K562 (cell line): ENCODE measurements around the gene SAMD9. TPM values are rescaled to one million over a fixed set of nuclear protein-coding genes. Genes with fewer than 3 reads are reported as not detected.

Source experiments
- ESRRA ChIP-seq: fragments of 450-650 bp; IDR thresholded peaks from 2 replicates; pipeline ENCODE4 v1.6.1; 2014; ENCODE audit warnings: low read depth, mild to moderate bottlenecking, moderate library complexity, borderline replicate concordance
- PTTG1 ChIP-seq: fragments of 450-650 bp; IDR thresholded peaks from 2 replicates; pipeline ENCODE4 v1.6.1; 2016; ENCODE audit warnings: low read depth, mild to moderate bottlenecking, missing genetic modification characterization, missing compliant biosample characterization
- RHOXF2B ChIP-seq: fragments of 250-450 bp; sonication (Bioruptor Pico); conservative IDR thresholded peaks from 2 replicates; pipeline ENCODE4 v1.5.1; 2021
- polyA plus RNA-seq, 8 experiments: library from polyadenylated mRNA; depleted of rRNA in 4 of 8; stranded (reverse) in 5 of 8; unstranded in 3 of 8; fragments of >200 nt; fragmentation: Nextera tagmentation in 2 of 8; fragmentation: Illumina TruSeq in 1 of 8; extraction: Ambion mirVana in 2 of 8; extraction: Trizol in 1 of 8; gene quantifications; 2 replicates each; pipeline versions ENCODE4 v1.2.1 to v1.2.3, GENCODE V29; 2011 to 2014; ENCODE audit warnings: inconsistent platforms in 1 of 8, missing spikeins in 1 of 8
- total RNA-seq, 7 experiments: library from RNA; depleted of rRNA in 6 of 7; stranded (reverse); fragments of >200 nt in 6 of 7; fragmentation: Illumina TruSeq in 2 of 7; extraction: Trizol in 2 of 7; gene quantifications; 2 replicates each; pipeline versions ENCODE4 v1.2.1 to v1.2.3, GENCODE V29; 2011 to 2021; ENCODE audit warnings: low replicate concordance in 1 of 7
- TF ChIP-seq, protein P1 (sequence below), 2 experiments: fragments of 450-650 bp; formaldehyde crosslinking in 1 of 2; IDR thresholded peaks; 2 replicates each; pipeline versions ENCODE4 v1.4.0 to v1.6.1; 2014 to 2020; ENCODE audit warnings: mild to moderate bottlenecking in 2 of 2, borderline replicate concordance in 1 of 2, low read depth in 1 of 2
- TF ChIP-seq, protein P2 (sequence below): sonication (generic); formaldehyde crosslinking; IDR thresholded peaks from 2 replicates; pipeline ENCODE4 v1.9.0; 2022; ENCODE audit warnings: mild to moderate bottlenecking, missing genetic modification reagents
- TF ChIP-seq, protein P3 (sequence below): fragments of 250-450 bp; sonication (Bioruptor Pico); IDR thresholded peaks from 2 replicates; pipeline ENCODE4 v1.4.0; 2020; ENCODE audit warnings: mild to moderate bottlenecking, moderate library complexity

Gene SAMD9
- total and polyA plus RNA-seq, 9 of the 15 experiments (the other 6 are each of a cell fraction or from before 2014, with no cell fraction given): 1.0 to 4.0 (median 1.9) TPM

DNA sequence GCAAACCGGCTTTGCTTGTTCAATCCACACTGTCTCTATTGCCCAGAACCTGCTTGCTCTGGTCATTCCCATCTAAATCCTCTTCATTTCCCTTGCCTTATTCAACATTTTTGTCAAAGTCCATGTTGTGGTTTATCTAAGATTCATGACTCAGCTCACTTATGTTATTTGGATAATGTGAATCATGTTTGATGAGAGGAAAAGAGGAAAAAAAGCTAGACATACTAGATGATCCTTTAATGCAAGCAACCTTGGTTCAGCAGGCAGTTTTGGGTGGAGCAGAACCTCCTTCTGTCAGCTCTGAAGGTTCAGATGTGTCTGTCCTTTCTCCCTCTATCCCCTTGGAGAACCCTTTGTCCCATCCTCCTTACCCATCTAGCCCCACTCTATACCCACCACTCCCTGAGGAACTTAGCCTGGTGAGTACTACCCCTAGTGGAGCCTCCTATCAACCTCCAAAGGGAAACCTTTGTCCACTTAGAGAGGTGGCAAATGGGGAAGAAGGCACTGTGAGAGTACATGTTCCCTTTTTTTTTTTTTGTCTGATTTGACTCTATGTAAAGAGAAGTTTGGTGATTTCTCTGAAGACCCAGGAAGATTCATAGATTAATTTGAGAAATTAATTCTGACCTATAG, 32.5 kb upstream of the SAMD9 start (continued):
- TF ChIP-seq, protein P1, sequence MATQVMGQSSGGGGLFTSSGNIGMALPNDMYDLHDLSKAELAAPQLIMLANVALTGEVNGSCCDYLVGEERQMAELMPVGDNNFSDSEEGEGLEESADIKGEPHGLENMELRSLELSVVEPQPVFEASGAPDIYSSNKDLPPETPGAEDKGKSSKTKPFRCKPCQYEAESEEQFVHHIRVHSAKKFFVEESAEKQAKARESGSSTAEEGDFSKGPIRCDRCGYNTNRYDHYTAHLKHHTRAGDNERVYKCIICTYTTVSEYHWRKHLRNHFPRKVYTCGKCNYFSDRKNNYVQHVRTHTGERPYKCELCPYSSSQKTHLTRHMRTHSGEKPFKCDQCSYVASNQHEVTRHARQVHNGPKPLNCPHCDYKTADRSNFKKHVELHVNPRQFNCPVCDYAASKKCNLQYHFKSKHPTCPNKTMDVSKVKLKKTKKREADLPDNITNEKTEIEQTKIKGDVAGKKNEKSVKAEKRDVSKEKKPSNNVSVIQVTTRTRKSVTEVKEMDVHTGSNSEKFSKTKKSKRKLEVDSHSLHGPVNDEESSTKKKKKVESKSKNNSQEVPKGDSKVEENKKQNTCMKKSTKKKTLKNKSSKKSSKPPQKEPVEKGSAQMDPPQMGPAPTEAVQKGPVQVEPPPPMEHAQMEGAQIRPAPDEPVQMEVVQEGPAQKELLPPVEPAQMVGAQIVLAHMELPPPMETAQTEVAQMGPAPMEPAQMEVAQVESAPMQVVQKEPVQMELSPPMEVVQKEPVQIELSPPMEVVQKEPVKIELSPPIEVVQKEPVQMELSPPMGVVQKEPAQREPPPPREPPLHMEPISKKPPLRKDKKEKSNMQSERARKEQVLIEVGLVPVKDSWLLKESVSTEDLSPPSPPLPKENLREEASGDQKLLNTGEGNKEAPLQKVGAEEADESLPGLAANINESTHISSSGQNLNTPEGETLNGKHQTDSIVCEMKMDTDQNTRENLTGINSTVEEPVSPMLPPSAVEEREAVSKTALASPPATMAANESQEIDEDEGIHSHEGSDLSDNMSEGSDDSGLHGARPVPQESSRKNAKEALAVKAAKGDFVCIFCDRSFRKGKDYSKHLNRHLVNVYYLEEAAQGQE (IDR thresholded peaks at IDR 0.05; ENCODE audit: borderline replicate concordance): no peak
- TF ChIP-seq, protein P1 (CRISPR knock-in tag; IDR thresholded peaks at IDR 0.05; ENCODE audit: low read depth): no peak
- TF ChIP-seq PTTG1 (tag): no peak
- TF ChIP-seq, protein P2, sequence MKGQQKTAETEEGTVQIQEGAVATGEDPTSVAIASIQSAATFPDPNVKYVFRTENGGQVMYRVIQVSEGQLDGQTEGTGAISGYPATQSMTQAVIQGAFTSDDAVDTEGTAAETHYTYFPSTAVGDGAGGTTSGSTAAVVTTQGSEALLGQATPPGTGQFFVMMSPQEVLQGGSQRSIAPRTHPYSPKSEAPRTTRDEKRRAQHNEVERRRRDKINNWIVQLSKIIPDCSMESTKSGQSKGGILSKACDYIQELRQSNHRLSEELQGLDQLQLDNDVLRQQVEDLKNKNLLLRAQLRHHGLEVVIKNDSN: no peak
- TF ChIP-seq RHOXF2B (CRISPR knock-in tag): no peak
- TF ChIP-seq ESRRA: no peak
- TF ChIP-seq, protein P3, sequence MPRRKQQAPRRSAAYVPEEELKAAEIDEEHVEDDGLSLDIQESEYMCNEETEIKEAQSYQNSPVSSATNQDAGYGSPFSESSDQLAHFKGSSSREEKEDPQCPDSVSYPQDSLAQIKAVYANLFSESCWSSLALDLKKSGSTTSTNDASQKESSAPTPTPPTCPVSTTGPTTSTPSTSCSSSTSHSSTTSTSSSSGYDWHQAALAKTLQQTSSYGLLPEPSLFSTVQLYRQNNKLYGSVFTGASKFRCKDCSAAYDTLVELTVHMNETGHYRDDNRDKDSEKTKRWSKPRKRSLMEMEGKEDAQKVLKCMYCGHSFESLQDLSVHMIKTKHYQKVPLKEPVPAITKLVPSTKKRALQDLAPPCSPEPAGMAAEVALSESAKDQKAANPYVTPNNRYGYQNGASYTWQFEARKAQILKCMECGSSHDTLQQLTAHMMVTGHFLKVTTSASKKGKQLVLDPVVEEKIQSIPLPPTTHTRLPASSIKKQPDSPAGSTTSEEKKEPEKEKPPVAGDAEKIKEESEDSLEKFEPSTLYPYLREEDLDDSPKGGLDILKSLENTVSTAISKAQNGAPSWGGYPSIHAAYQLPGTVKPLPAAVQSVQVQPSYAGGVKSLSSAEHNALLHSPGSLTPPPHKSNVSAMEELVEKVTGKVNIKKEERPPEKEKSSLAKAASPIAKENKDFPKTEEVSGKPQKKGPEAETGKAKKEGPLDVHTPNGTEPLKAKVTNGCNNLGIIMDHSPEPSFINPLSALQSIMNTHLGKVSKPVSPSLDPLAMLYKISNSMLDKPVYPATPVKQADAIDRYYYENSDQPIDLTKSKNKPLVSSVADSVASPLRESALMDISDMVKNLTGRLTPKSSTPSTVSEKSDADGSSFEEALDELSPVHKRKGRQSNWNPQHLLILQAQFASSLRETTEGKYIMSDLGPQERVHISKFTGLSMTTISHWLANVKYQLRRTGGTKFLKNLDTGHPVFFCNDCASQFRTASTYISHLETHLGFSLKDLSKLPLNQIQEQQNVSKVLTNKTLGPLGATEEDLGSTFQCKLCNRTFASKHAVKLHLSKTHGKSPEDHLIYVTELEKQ: no peak
